Stimulated activated CD8-positive, alpha-beta memory T cell treated with anti-CD3 and anti-CD28 coated beads, Interleukin-7, amount 100 ng/mL, for 4 hours (primary cell): ENCODE data around the gene HCRTR1.

ENCODE experiments used
- DNase-seq, 2 donors: peaks; one replicate each; pipeline ENCODE4 v3.0.0-alpha.2; 2020; ENCODE audit warnings: low read depth in 2 of 2

HCRTR1 gene

GRCh38 chr1:31598980-31599379 lies 18.5 kb upstream of the HCRTR1 start:
- DNase-seq = no peak

GRCh38 chr1:31600641-31601040 lies 16.8 kb upstream of the HCRTR1 start:
- no peak for DNase-seq

DNA sequence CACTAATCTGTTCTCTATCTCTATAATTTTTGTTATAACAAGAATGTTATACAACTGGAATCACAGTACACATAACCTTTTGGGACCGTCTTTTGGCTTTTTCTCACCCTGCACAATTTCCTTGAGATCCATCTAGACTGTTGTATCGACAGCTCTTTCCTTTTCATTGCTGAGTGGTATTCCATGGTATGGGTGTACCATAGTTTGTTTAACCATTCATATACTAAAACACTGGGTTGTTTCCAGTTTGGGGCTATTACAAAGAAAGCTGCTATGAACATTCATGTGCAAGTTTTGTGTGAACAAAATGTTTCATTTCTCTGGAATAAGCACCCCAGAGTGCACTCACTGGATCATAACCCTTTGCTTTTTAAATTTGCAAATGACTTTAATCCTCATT lies 15.4 kb upstream of the HCRTR1 start:
- no peak for DNase-seq

GRCh38 chr1:31605908-31606427 lies 11.5 kb upstream of the HCRTR1 start:
- DNase-seq = no peak

- DNase-seq = no peak
Measured at GRCh38 chr1:31607360-31607759, 10.1 kb upstream of the HCRTR1 start.

DNA sequence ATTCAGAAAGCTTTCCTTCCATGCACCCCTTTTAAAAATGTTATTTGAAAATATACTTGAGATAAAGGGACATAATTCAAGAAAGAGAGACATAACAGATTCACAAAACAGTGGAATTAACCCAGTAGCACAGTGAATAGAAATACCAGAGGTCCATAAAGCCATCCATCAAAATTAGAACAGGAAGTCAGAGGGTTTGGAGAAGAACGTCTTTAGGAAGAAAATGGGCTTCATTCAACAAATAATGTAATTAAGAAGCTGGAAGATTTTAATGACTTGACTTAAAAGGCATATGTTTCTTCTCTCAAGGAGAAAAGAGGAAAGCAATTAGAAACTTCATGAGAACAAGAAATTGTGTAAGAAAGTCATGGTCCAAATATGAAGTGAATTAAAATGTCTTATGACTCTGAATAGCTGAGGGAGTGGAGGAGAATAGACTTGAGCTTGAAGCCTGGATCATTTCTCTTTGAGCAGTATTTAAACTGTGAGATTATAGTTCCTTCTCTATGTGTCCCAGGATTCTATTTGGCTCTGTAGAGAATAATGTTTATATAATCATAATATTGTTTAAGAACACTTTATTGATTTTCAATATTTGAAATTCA lies 7.9 kb upstream of the HCRTR1 start:
- DNase-seq = no peak

DNA sequence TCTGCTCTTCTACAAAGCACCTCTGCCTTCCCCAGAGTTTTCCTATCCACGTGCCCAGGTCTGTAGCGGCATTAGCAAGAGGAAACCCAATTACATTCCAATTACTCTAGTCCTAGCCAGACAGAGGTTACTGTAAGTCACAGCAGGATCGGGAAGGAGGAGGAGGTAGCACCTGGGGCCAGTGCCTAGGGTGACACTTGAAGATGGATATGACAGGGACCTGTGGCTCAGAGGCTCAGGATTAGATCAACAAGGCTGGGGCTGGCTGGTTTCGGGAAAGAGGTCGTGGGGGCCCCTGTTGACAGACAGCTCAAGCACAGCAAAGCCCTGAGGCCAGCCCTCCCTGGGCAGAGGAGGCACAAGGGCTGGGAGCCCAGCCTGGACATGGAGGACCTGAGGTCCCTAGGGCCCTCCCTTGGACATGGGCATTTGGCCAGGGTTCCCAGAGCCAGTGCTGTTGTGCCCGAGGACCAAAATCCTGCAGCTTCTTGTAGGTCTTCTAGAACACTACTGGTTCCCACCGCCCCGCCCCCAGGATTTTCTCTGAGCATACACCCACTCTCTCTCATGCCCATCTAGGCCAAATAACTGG lies 3.0 kb upstream of the HCRTR1 start:
- no peak for DNase-seq

GRCh38 chr1:31615414-31615813 lies 2.1 kb upstream of the HCRTR1 start:
- no peak for DNase-seq

DNA sequence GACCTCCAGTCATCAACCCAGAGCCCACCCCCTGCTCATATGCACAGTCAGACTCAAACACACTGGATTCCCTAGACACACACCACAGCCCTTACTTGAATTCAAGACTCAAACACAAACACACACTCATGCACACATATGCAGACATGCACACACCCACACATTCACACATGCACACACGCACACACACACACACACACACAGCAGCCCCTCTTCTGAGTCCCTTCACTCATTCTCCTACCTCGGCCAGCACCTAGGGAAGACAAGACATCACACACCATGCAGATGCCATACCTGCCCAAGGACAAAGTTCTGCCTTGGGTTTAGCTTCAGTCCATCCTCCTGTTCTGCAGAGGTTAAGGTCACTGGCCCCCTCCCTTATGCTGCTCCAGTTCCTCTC lies 1.6 kb upstream of the HCRTR1 start:
- DNase-seq = no peak

DNA sequence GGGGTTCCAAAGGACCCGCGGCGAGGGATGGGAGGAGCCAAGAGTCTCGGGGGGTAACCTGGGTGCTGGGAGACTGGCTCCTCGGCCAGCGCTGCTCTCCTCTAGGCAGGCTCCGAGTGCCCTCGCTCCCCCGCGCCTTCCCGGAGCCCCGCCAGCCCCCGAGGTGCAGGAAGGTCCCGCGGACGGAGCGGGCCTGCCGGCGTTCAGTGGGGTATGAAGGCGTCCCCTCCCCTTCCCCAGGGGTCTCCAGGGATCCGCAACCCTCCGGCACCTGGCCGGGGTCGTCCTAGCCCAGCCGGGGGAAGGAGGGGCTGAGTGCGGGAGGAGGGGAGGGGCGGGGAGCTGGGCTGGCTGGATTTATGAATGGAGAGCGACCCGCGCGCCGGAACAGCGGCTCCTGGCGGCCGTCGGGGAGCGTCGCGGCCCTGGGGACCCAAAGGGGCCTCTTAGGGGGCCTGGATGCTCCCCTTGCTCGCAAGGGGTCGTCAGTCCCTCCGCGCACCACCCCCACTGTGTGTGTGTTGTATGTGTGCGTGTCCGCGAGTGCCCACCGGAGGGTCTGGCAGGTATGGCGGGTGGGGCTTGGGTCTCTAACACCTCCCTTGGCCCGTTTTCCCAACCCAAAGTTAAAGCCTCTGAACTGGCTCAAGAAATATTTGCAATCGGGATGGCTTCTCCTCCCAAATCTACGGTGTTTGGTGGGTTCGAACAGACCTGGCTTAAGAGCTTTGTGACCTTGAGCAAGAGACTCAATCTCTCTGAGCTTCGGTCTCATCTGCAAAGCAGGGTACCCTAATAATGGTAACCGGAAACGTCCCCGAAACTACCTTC lies 642 bp downstream of the HCRTR1 start:
- DNase-seq = peak in 1 of 2 donors; percentile 8

GRCh38 chr1:31618916-31619846 lies 1.7 kb downstream of the HCRTR1 start:
- DNase-seq = no peak

DNA sequence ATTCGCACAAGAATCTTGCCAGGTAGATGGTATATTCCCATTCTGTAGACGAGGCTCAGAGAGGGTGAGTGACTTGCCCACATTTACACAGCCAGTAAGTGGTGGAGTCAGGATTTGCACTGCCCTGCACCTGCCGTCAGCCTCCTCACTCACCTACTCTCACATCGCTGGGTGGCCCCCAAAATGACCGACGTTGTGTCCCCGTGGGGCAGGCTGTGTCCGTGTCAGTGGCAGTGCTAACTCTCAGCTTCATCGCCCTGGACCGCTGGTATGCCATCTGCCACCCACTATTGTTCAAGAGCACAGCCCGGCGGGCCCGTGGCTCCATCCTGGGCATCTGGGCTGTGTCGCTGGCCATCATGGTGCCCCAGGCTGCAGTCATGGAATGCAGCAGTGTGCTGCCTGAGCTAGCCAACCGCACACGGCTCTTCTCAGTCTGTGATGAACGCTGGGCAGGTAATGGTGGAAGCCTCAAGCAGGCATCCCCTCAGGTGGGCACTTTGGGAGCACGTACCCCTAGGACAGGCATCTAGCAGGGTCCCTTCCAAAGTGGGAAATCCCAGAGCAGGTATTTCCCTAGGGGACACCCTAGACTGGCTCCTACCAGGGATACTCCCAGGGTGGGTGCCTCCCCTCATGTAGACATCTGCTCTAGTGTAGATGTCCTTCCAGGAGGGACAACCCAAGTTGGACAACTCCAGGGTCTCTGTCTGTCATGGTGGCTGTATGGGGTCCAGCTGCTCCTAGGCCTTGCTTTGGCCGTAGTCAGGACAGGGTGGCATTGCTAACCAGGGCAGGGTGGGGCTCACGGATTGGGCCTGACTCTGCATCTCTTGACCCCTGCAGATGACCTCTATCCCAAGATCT lies 3.4 kb downstream of the HCRTR1 start:
- DNase-seq = no peak

DNA sequence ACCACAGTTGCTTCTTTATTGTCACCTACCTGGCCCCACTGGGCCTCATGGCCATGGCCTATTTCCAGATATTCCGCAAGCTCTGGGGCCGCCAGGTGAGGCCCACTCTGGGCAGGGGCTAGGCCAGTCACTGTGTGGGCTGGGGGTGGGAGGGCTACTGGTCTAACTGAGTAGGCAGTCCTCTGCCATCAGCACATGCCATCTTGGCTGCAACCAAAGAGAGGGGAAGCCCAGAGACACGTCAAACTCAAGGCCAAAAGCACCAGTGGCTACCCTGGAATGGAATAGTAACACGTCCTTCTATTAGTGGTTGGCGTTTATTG lies 4.0 kb downstream of the HCRTR1 start:
- DNase-seq = no peak

- DNase-seq = no peak
Measured at GRCh38 chr1:31621847-31622730, 4.6 kb downstream of the HCRTR1 start.

- DNase-seq = no peak
Measured at GRCh38 chr1:31623365-31623764, 5.9 kb downstream of the HCRTR1 start.

DNA sequence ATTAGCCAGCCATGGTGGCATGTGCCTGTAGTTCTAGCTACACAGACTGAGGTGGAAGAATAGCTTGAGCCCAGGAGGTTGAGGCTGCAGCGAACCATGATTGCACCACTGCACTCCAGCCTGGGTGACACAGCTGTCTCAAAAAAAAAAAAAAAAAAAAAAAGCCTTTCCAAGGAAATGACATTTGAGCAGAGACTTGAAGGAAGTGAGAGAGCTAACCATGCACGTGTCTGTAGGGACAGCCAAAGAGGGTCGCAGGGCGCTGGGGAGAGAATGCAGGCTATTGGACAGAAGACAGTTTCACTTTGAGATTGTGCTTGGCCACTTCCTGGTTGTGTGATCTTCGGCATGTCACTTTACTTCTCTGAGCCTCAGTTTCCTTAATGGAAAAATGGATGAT lies 6.8 kb downstream of the HCRTR1 start:
- DNase-seq = no peak

DNA sequence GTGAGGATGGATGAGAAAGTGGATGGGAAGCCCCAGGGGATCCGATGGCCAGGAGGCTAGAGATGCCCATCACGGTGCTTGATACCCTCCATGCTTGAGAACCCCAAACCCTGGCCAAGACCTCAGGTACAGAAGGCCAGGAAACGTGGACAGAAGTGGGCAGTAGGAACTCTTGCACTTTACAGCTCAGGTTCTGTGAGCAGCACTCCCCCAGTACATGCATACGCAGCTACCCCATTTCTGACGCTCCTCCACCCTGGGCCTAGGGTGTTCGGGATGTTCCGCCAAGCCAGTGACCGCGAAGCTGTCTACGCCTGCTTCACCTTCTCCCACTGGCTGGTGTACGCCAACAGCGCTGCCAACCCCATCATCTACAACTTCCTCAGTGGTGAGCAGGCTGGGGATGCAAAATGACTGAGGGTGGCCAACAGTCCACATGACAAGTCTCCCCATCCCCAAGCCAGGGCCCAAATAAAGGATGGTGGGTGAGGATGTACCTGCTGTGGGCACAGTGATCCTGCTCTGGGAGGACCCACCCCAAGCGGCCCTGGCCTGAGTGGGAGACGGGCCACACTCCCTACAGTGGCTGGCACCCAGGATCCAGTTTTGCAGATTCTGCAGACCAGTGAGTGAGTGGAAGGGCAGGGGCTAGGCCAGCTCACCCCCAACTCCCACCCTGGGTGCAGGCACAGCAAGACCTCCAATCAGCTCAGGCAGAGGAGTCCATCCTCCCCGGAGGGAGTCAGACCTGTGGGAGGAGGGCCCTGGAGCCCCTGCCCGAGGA lies 7.4 kb downstream of the HCRTR1 start:
- no peak for DNase-seq

- no peak for DNase-seq
Measured at GRCh38 chr1:31625561-31626222, 8.2 kb downstream of the HCRTR1 start.
